Liver (tissue), 9 donors: ENCODE results near the gene CEL. TPM values are rescaled to one million over a fixed set of nuclear protein-coding genes. Genes with fewer than 3 reads are reported as not detected.

Experiments
- DNase-seq: peaks from one replicate; pipeline ENCODE4 v3.0.0-alpha.2; 2017; ENCODE audit warnings: low spot score
- H3K27ac ChIP-seq, 2 donors: one replicate each; pipeline ENCODE4 v1.7.0; 2013; ENCODE audit warnings: inconsistent platforms in 2 of 2, low read length in 2 of 2, control low read depth in 1 of 2, low read depth in 1 of 2, mild to moderate bottlenecking in 1 of 2
- H3K27me3 ChIP-seq, 4 donors: one replicate each; pipeline versions ENCODE4 v1.6.1 to v1.7.0; 2013; ENCODE audit warnings: low read length in 3 of 4, inconsistent platforms in 1 of 4, mild to moderate bottlenecking in 1 of 4, moderate library complexity in 1 of 4; ENCODE audit not compliant: control insufficient read depth in 4 of 4, insufficient read depth in 4 of 4
- H3K36me3 ChIP-seq, 4 donors: one replicate each; pipeline versions ENCODE4 v1.6.1 to v1.7.0; 2013; ENCODE audit warnings: low read length in 3 of 4, mild to moderate bottlenecking in 3 of 4, low read depth in 1 of 4, moderate library complexity in 1 of 4; ENCODE audit not compliant: control insufficient read depth in 4 of 4, insufficient read depth in 3 of 4
- H3K4me1 ChIP-seq, 4 donors: one replicate each; pipeline versions ENCODE4 v1.6.1 to v1.7.0; 2013; ENCODE audit warnings: low read length in 3 of 4, mild to moderate bottlenecking in 3 of 4, moderate library complexity in 1 of 4; ENCODE audit not compliant: control insufficient read depth in 4 of 4, insufficient read depth in 4 of 4
- H3K4me3 ChIP-seq, 3 donors: one replicate each; pipeline versions ENCODE4 v1.6.1 to v1.7.0; 2013; ENCODE audit warnings: low read length in 3 of 3, control low read depth in 1 of 3, low read depth in 1 of 3, mild to moderate bottlenecking in 1 of 3
- H3K9ac ChIP-seq, 2 donors: one replicate each; pipeline ENCODE4 v1.7.0; 2013; ENCODE audit warnings: low read length in 2 of 2, mild to moderate bottlenecking in 2 of 2, moderate library complexity in 2 of 2, control low read depth in 1 of 2, low read depth in 1 of 2
- H3K9me3 ChIP-seq, 4 donors: one replicate each; pipeline versions ENCODE4 v1.6.1 to v1.7.0; 2013; ENCODE audit warnings: low read length in 3 of 4; ENCODE audit not compliant: control insufficient read depth in 4 of 4
- CTCF ChIP-seq: fragments of 150-350 bp; IDR thresholded peaks from 2 replicates; pipeline ENCODE4 v1.5.1; 2017; ENCODE audit warnings: improper control_type of control experiment, low read depth, low read length; ENCODE audit not compliant: missing input control
- EGR1 ChIP-seq, 2 donors: IDR thresholded peaks; 2 replicates each; pipeline ENCODE4 v1.6.1; 2016 to 2018; ENCODE audit warnings: antibody characterized with exemption in 2 of 2, low read depth in 2 of 2
- FOXA1 ChIP-seq: IDR thresholded peaks from 2 replicates; pipeline ENCODE4 v1.6.1; 2016; ENCODE audit warnings: antibody characterized with exemption
- HNF4A ChIP-seq, 2 donors: conservative IDR thresholded peaks; 2 replicates each; pipeline ENCODE4 v1.6.1; 2016; ENCODE audit warnings: antibody characterized with exemption in 2 of 2, mild to moderate bottlenecking in 2 of 2
- HNF4G ChIP-seq: IDR thresholded peaks from 2 replicates; pipeline ENCODE4 v1.6.1; 2016; ENCODE audit warnings: antibody characterized with exemption
- JUND ChIP-seq, 2 donors: IDR thresholded peaks; 2 replicates each; pipeline ENCODE4 v1.6.1; 2016; ENCODE audit warnings: antibody characterized with exemption in 2 of 2
- MAX ChIP-seq: IDR thresholded peaks from 2 replicates; pipeline ENCODE4 v1.6.1; 2016; ENCODE audit warnings: antibody characterized with exemption
- NR2F2 ChIP-seq: IDR thresholded peaks from 2 replicates; pipeline ENCODE4 v1.6.1; 2016; ENCODE audit warnings: antibody characterized with exemption
- RAD21 ChIP-seq, 2 donors: IDR thresholded peaks; 2 replicates each; pipeline ENCODE4 v1.6.1; 2016; ENCODE audit warnings: antibody characterized with exemption in 2 of 2, mild to moderate bottlenecking in 2 of 2
- REST ChIP-seq: IDR thresholded peaks from 2 replicates; pipeline ENCODE4 v1.6.1; 2016; ENCODE audit warnings: antibody characterized with exemption, mild to moderate bottlenecking
- RXRA ChIP-seq, 2 donors: IDR thresholded peaks; 2 replicates each; pipeline ENCODE4 v1.6.1; 2017 to 2018; ENCODE audit warnings: antibody characterized with exemption in 2 of 2, mild to moderate bottlenecking in 1 of 2
- ZBTB33 ChIP-seq: IDR thresholded peaks from 2 replicates; pipeline ENCODE4 v1.6.1; 2016; ENCODE audit warnings: antibody characterized with exemption
- WGBS: extraction: QIAGEN DNeasy Blood & Tissue Kit; methylation state at CpG from one replicate; pipeline ENCODE4 v1.1.7; 2013; 5-methylcytosine and 5-hydroxymethylcytosine counted together
- polyA plus RNA-seq, 2 donors: library from polyadenylated mRNA; stranded (reverse) in 1 of 2; unstranded in 1 of 2; fragments of 200-250 nt in 1 of 2; fragments of >200 nt in 1 of 2; fragmentation: Nextera tagmentation in 1 of 2; extraction: Ambion mirVana in 1 of 2; gene quantifications; one replicate each; pipeline versions ENCODE4 v1.2.1 to v1.2.3, GENCODE V29; 2013 to 2015
- total RNA-seq, 2 donors: library from RNA; depleted of rRNA; stranded (reverse); fragments of >200 nt; gene quantifications; one replicate each; pipeline ENCODE4 v1.2.3, GENCODE V29; 2014
- donor health status: healthy.
- donor health status: healthy.
- donor health status: healthy.
- donor health status: healthy.
- donor health status: healthy.

The CEL gene
- total and polyA plus RNA-seq, 4 donors, result 0.08 to 0.25 (median 0.09) TPM; not detected in 1

- Histone ChIP-seq H3K9ac (no peak overlapping the region), H3K27me3 (no peaks in the 10 kb centered on the region), H3K9me3 (no peaks in the 10 kb centered on the region), H3K36me3 (no peaks in the 10 kb centered on the region), H3K4me3 (no peak overlapping the region), H3K27ac (no peak overlapping the region), H3K4me1 (no peaks in the 10 kb centered on the region)
- 79% methylated on average over 7 of the region's 7 CpGs for WGBS
- TF ChIP-seq NR2F2 (no peak), MAX (no peak), REST (no peak), HNF4G (no peak), FOXA1 (no peak), HNF4A (conservative IDR thresholded peaks at IDR 0.05) (no peak), RXRA (IDR thresholded peaks at IDR 0.05) (no peak), EGR1 (IDR thresholded peaks at IDR 0.05; ENCODE audit: low read depth in 2 of 2) (no peak), JUND (IDR thresholded peaks at IDR 0.05) (no peak), CTCF (no peak), ZBTB33 (no peak)
- no peak for DNase-seq
Measured at GRCh38 chr9:133087429-133088145, 25.8 kb downstream of the CEL start.

GRCh38 chr9:133088146-133088750 is 26.5 kb downstream of the CEL start:
- 93% methylated on average over 10 of the region's 10 CpGs for WGBS
- no peak for DNase-seq
- H3K4me3 ChIP-seq, result no peak overlapping the region
- no peaks in the 10 kb centered on the region for H3K36me3 ChIP-seq
- no peaks in the 10 kb centered on the region for H3K27me3 ChIP-seq
- H3K27ac ChIP-seq, result no peak overlapping the region
- no peaks in the 10 kb centered on the region for H3K9me3 ChIP-seq
- H3K4me1 ChIP-seq, result no peaks in the 10 kb centered on the region
- TF ChIP-seq RAD21 (IDR thresholded peaks at IDR 0.05), result no peak
- TF ChIP-seq CTCF, result no peak
- no peak for TF ChIP-seq NR2F2
- no peak overlapping the region for H3K9ac ChIP-seq
